GM12878 (cell line): ENCODE results near the gene SLC2A14. TPM values are rescaled to one million over a fixed set of nuclear protein-coding genes. Genes with fewer than 3 reads are reported as not detected.

Experiments used
- ATAC-seq: fragments of 200-7000 bp; cut with Tn5 transposase; 3 replicates; pipeline ENCODE4 v1.9.1; 2020; ENCODE audit warnings: mild to moderate bottlenecking, moderate library complexity
- BruUV-seq: library from RNA; stranded (reverse); fragments of 400-500 nt; replicated peaks from 2 replicates; lab custom pipeline; 2021; lab: Mats Ljungman, UMichigan
- CTCF ChIA-PET: fragments of 300-600 bp; sonication (Branson Sonifier 250); formaldehyde crosslinking; extraction: SDS; loops from one replicate; lab custom pipeline; 2021; ENCODE audit warnings: inconsistent platforms; lab: Yijun Ruan, JAX
- POLR2A ChIA-PET: fragments of 350-600 bp; formaldehyde crosslinking; extraction: SDS; loops from one replicate; lab custom pipeline; 2021; ENCODE audit warnings: inconsistent platforms; lab: Charles Lee
- RAD21 ChIA-PET: fragments of 300-600 bp; sonication (Branson Sonifier 250); formaldehyde crosslinking; loops from one replicate; lab custom pipeline; 2023; ENCODE audit warnings: antibody characterized with exemption; ENCODE audit not compliant: unreplicated experiment; lab: Charles Lee
- SMC1A ChIA-PET: fragments of 300-600 bp; sonication (Branson Sonifier 250); formaldehyde crosslinking; loops from one replicate; lab custom pipeline; 2023; ENCODE audit not compliant: unreplicated experiment, uncharacterized antibody; lab: Charles Lee
- DNase-seq: peaks from one replicate; pipeline ENCODE4 v3.0.0-alpha.2; 2011; ENCODE audit warnings: low read depth, low spot score
- FAIRE-seq: peaks from 3 replicates; lab custom pipeline; 2011; peaks lifted over from hg19 to GRCh38; lab: Jason Lieb, UNC
- H2AFZ ChIP-seq: 2 replicates; pipeline ENCODE4 v1.6.0; 2011; ENCODE audit warnings: low read depth, low read length, control low read depth; ENCODE audit not compliant: control insufficient read depth
- H3K27ac ChIP-seq: 2 replicates; pipeline ENCODE4 v1.5.1; 2011; ENCODE audit warnings: control low read depth; ENCODE audit not compliant: control insufficient read depth, insufficient read depth
- H3K27me3 ChIP-seq, 2 experiments: replicated peaks in 1 of 2; 2 replicates each; pipeline versions ENCODE4 v1.6.0 to v1.6.1; 2011; ENCODE audit warnings: low read length in 1 of 2; ENCODE audit not compliant: control insufficient read depth in 2 of 2, insufficient read depth in 2 of 2
- H3K36me3 ChIP-seq, 2 experiments: 2 replicates each; pipeline ENCODE4 v1.5.1; 2011; ENCODE audit warnings: low read length in 1 of 2; ENCODE audit not compliant: control insufficient read depth in 2 of 2, insufficient read depth in 2 of 2
- H3K4me1 ChIP-seq: 2 replicates; pipeline ENCODE4 v1.6.1; 2011; ENCODE audit warnings: mild to moderate bottlenecking, low read length, moderate library complexity, mixed read lengths; ENCODE audit not compliant: control insufficient read depth, insufficient read depth
- H3K4me2 ChIP-seq: 2 replicates; pipeline ENCODE4 v1.6.0; 2011; ENCODE audit warnings: control low read depth; ENCODE audit not compliant: control insufficient read depth, insufficient read depth
- H3K4me3 ChIP-seq: fragments of 200-600 bp; sonication (generic); 2 replicates; pipeline ENCODE4 v1.5.1; 2016
- H3K79me2 ChIP-seq: 2 replicates; pipeline ENCODE4 v1.6.0; 2011; ENCODE audit warnings: low read length; ENCODE audit not compliant: control insufficient read depth, insufficient read depth
- H3K9ac ChIP-seq: 2 replicates; pipeline ENCODE4 v1.8.0; 2011; ENCODE audit warnings: low read length, control low read depth, mixed read lengths; ENCODE audit not compliant: control insufficient read depth, insufficient read depth
- H3K9me3 ChIP-seq: replicated peaks from 3 replicates; pipeline ENCODE4 v1.5.1; 2011; ENCODE audit warnings: mild to moderate bottlenecking, low read length; ENCODE audit not compliant: control insufficient read depth, insufficient read depth
- H4K20me1 ChIP-seq: 2 replicates; pipeline ENCODE4 v1.6.0; 2011; ENCODE audit not compliant: control insufficient read depth, insufficient read depth
- ETV6 ChIP-seq, 2 experiments: fragments of 450-650 bp in 1 of 2; IDR thresholded peaks in 1 of 2; conservative IDR thresholded peaks in 1 of 2; 2 replicates each; pipeline ENCODE4 v1.6.1; 2014; ENCODE audit warnings: antibody characterized with exemption in 1 of 2, borderline replicate concordance in 1 of 2, low read depth in 1 of 2, mild to moderate bottlenecking in 1 of 2, moderate library complexity in 1 of 2
- HDAC6 ChIP-seq: fragments of 200-600 bp; sonication (generic); IDR thresholded peaks from one replicate; pipeline ENCODE4 v1.8.0; 2017; ENCODE audit warnings: antibody characterized with exemption; ENCODE audit not compliant: unreplicated experiment
- IKZF1 ChIP-seq: fragments of 450-650 bp; conservative IDR thresholded peaks from 2 replicates; pipeline ENCODE4 v1.6.1; 2017; ENCODE audit warnings: antibody characterized with exemption, mild to moderate bottlenecking
- IKZF2 ChIP-seq, 2 experiments: fragments of 450-650 bp; IDR thresholded peaks; 2 replicates each; pipeline ENCODE4 v1.6.1; 2017; ENCODE audit warnings: mild to moderate bottlenecking in 2 of 2, moderate library complexity in 2 of 2
- JUNB ChIP-seq: IDR thresholded peaks from 2 replicates; pipeline ENCODE4 v1.6.1; 2016; ENCODE audit warnings: antibody characterized with exemption, mild to moderate bottlenecking
- NFYB ChIP-seq: IDR thresholded peaks from 2 replicates; pipeline ENCODE4 v1.6.1; 2011; ENCODE audit warnings: low read depth, mild to moderate bottlenecking, low read length, improper control_type of control experiment, moderate library complexity; ENCODE audit not compliant: insufficient read depth
- NKRF ChIP-seq: fragments of 450-650 bp; conservative IDR thresholded peaks from 2 replicates; pipeline ENCODE4 v1.6.1; 2017; ENCODE audit warnings: mild to moderate bottlenecking, moderate library complexity
- POLR2AphosphoS5 ChIP-seq: IDR thresholded peaks from 2 replicates; pipeline ENCODE4 v1.6.1; 2011; ENCODE audit warnings: mild to moderate bottlenecking, low read length, inconsistent platforms
- PRDM15 ChIP-seq: fragments of 450-650 bp; formaldehyde crosslinking; IDR thresholded peaks from 2 replicates; pipeline ENCODE4 v1.4.0; 2020; ENCODE audit warnings: mild to moderate bottlenecking, moderate library complexity
- REST ChIP-seq: IDR thresholded peaks from 2 replicates; pipeline ENCODE4 v1.6.1; 2012; ENCODE audit warnings: mild to moderate bottlenecking, low read depth, low read length
- STAT3 ChIP-seq: IDR thresholded peaks from 2 replicates; pipeline ENCODE4 v1.6.1; 2011; ENCODE audit warnings: low read depth, low read length, improper control_type of control experiment
- USF2 ChIP-seq: IDR thresholded peaks from 2 replicates; pipeline ENCODE4 v1.6.1; 2011; ENCODE audit warnings: low read depth, low read length, improper control_type of control experiment, borderline replicate concordance
- ZSCAN29 ChIP-seq: fragments of 450-650 bp; IDR thresholded peaks from 2 replicates; pipeline ENCODE4 v1.6.1; 2017; ENCODE audit warnings: mild to moderate bottlenecking, moderate library complexity
- WGBS: methylation state at CpG from one replicate; pipeline ENCODE4 v1.1.6; 2016; ENCODE audit warnings: low lambda C conversion rate; ENCODE audit not compliant: insufficient replicate concordance, insufficient coverage; ENCODE audit errors: missing lambda C conversion rate; 5-methylcytosine and 5-hydroxymethylcytosine counted together
- in situ Hi-C: fragments of 300-500 bp; cut with MboI; formaldehyde crosslinking; loops from 9 replicates; pipeline ENCODE4 v1.14.3; 2018; ENCODE audit warnings: mixed read lengths
- intact Hi-C: fragments of 100-400 bp; cut with micrococcal nuclease; formaldehyde crosslinking; loops from one replicate; pipeline ENCODE4 v1.14.2; 2022; ENCODE audit not compliant: unreplicated experiment
- polyA plus RNA-seq, 11 experiments: library from polyadenylated mRNA; depleted of rRNA in 4 of 11; unstranded in 6 of 11; stranded (reverse) in 5 of 11; fragments of >200 nt; fragmentation: Nextera tagmentation in 4 of 11; fragmentation: Illumina TruSeq in 1 of 11; extraction: Ambion mirVana in 4 of 11; extraction: Trizol in 1 of 11; gene quantifications; 1 replicate in 1 of 11; 2 replicates in 10 of 11; pipeline versions ENCODE4 v1.2.1 to v1.2.3, GENCODE V29; 2011 to 2016; ENCODE audit warnings: inconsistent platforms in 2 of 11, missing spikeins in 2 of 11, low read depth in 1 of 11
- total RNA-seq, 4 experiments: library from RNA; depleted of rRNA in 3 of 4; stranded (reverse); fragments of >200 nt in 3 of 4; fragmentation: Illumina TruSeq in 1 of 4; extraction: Trizol in 1 of 4; gene quantifications; 2 replicates each; pipeline versions ENCODE4 v1.2.1 to v1.2.3, GENCODE V29; 2013 to 2021

SLC2A14 gene
- total and polyA plus RNA-seq, 10 of the 15 experiments (the other 5 are each of a cell fraction or from before 2014, with no cell fraction given) = 0.05 to 0.69 (median 0.19) TPM; not detected in 1

- in situ Hi-C loops (no loop called here), intact Hi-C loops (no loop called here)
- Histone ChIP-seq H4K20me1 (no peaks in the 10 kb centered on the region), H3K79me2 (no peaks in the 10 kb centered on the region), H3K36me3 (no peaks in the 10 kb centered on the region), H3K27ac (no peak overlapping the region), H3K9ac (no peak overlapping the region), H2AFZ (no peak overlapping the region), H3K4me3 (no peak overlapping the region), H3K4me1 (no peaks in the 10 kb centered on the region), H3K27me3 (no peaks in the 10 kb centered on the region), H3K9me3 (no peaks in the 10 kb centered on the region), H3K4me2 (no peak overlapping the region)
- ChIA-PET SMC1A (no interaction called here), CTCF (no interaction called here), RAD21 (no interaction called here), POLR2A (no interaction called here)
- ATAC-seq = no peak
- no peak for DNase-seq
- TF ChIP-seq PRDM15 (CRISPR knock-in tag) (no peak), IKZF2 (IDR thresholded peaks at IDR 0.05) (no peak), IKZF1 (no peak), ETV6 (conservative IDR thresholded peaks at IDR 0.05 in 1 of 2, IDR thresholded peaks at IDR 0.05 in 1 of 2; ENCODE audit: borderline replicate concordance in 1 of 2, low read depth in 1 of 2) (no peak), REST (no peak), POLR2AphosphoS5 (no peak), NKRF (no peak), JUNB (no peak), STAT3 (no peak), ZSCAN29 (no peak), NFYB (no peak), USF2 (no peak), HDAC6 (no peak)
- FAIRE-seq = no peak
- no TSS peak for BruUV-seq
- WGBS = 62% methylated on average over 6 of the region's 6 CpGs
Measured at GRCh38 chr12:7782055-7782454, 90.7 kb downstream of the SLC2A14 start.
